CD4-positive, alpha-beta T cell treated with Interleukin-6 at 100 ng/mL for 8 hours (primary cell): ENCODE data around the gene ANGPT4.

ENCODE experiments used
- DNase-seq: peaks from one replicate; pipeline ENCODE4 v3.0.0-alpha.2; 2020; ENCODE audit warnings: mixed read lengths, low spot score

ANGPT4 gene

GRCh38 chr20:825710-826421, 90.3 kb downstream of the ANGPT4 start:
- no peak for DNase-seq

- DNase-seq: no peak
These were observed 91.2 kb downstream of the ANGPT4 start for GRCh38 chr20:824916-825315.

- no peak for DNase-seq
These were observed 91.6 kb downstream of the ANGPT4 start for GRCh38 chr20:824490-824889.

- no peak for DNase-seq
These were observed 92.6 kb downstream of the ANGPT4 start for GRCh38 chr20:823574-823902.

GRCh38 chr20:822651-823573, 93.2 kb downstream of the ANGPT4 start:
- DNase-seq: no peak

GRCh38 chr20:821731-822065, 94.4 kb downstream of the ANGPT4 start:
- no peak for DNase-seq

- DNase-seq: no peak
These were observed 94.9 kb downstream of the ANGPT4 start for GRCh38 chr20:821046-821730.

GRCh38 chr20:820323-820953, 95.7 kb downstream of the ANGPT4 start:
- DNase-seq: no peak
